ENCODE data around the gene TTLL9. TPM values are rescaled to one million over a fixed set of nuclear protein-coding genes. Genes with fewer than 3 reads are reported as not detected.

The TTLL9 gene
- total RNA-seq, 2 experiments from 2014 or later = not detected

- H3K4me3 Mint-ChIP-seq = no peak overlapping the region
These were observed 77.6 kb downstream of the TTLL9 start for GRCh38 chr20:31948008-31948407.

GRCh38 chr20:31949877-31950646 lies 79.6 kb downstream of the TTLL9 start:
- Mint-ChIP-seq H3K4me1 (ENCODE audit: low read depth) (peaks cover 25% of the 10 kb centered on the region), H3K27me3 (no peaks in the 10 kb centered on the region), H3K27ac (peak overlapping the region; percentile 51), H3K36me3 (ENCODE audit: low read depth) (peaks cover 48% of the 10 kb centered on the region), H3K4me3 (peak overlapping the region; percentile 91), H3K9me3 (peaks cover 3% of the 10 kb centered on the region)
- intact Hi-C loops (cut with micrococcal nuclease) = no loop called here
- ChIA-PET CTCF (interaction anchor here (0.7 to 6.6 kb wide), 9 partner anchors 70 to 337 kb away, joined by 3 to 106 read pairs (median 5); no protein-coding TSS in a partner anchor), POLR2A (interaction anchor here (0.8 to 2.6 kb wide), 3 partner anchors 17 to 71 kb away, joined by 3 to 10 read pairs (median 3); no protein-coding TSS in a partner anchor)
- no peak for DNase-seq
- no peak for TF ChIP-seq CTCF (IDR thresholded peaks at IDR 0.05)
- no peak for ATAC-seq

More at GRCh38 chr20:31948008-31948407, 77.6 kb downstream of the TTLL9 start:
- H3K9me3 Mint-ChIP-seq = peaks cover 3% of the 10 kb centered on the region
- TF ChIP-seq CTCF (IDR thresholded peaks at IDR 0.05) = no peak
- ChIA-PET POLR2A (interaction anchor here (0.7 kb wide), 1 partner anchor 60 kb away, joined by 3 read pairs; no protein-coding TSS in a partner anchor), CTCF (interaction anchor here (1.0 to 1.6 kb wide), 3 partner anchors 23 to 125 kb away, joined by 3 to 4 read pairs (median 3); no protein-coding TSS in a partner anchor)
- intact Hi-C loops (cut with micrococcal nuclease) = no loop called here
- peak; percentile 50 for DNase-seq
- H3K4me1 Mint-ChIP-seq (ENCODE audit: low read depth) = peaks cover 25% of the 10 kb centered on the region
- no peak overlapping the region for H3K27ac Mint-ChIP-seq
- peaks cover 52% of the 10 kb centered on the region for H3K36me3 Mint-ChIP-seq (ENCODE audit: low read depth)
- ATAC-seq = no peak
- H3K27me3 Mint-ChIP-seq = no peaks in the 10 kb centered on the region

DNA sequence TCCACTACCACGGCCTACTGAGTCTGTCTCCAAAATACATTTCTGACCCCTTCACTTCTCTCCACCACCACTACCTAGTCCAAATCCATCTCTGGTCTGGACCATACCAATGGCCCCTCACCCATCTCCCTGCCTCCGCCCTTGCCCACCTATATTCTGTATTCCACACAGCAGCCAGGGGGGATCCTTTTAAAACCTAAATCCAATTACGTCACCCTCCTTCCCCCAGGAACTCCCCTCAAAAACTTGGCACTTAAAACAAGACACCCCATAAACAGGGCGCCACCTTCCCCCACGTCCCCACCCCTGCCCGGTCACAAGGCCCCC lies 80.7 kb downstream of the TTLL9 start:
- ATAC-seq (no peak), DNase-seq (no peak)
- H3K4me1 Mint-ChIP-seq (ENCODE audit: low read depth) = peaks cover 25% of the 10 kb centered on the region
- peaks cover 43% of the 10 kb centered on the region for H3K36me3 Mint-ChIP-seq (ENCODE audit: low read depth)
- H3K9me3 Mint-ChIP-seq = peaks cover 3% of the 10 kb centered on the region
- H3K27me3 Mint-ChIP-seq = peaks cover 2% of the 10 kb centered on the region
- no peak for TF ChIP-seq CTCF (IDR thresholded peaks at IDR 0.05)
- CTCF ChIA-PET = interaction anchor here (0.7 to 6.6 kb wide), 26 partner anchors 9 to 141 kb away, joined by 3 to 106 read pairs (median 5); partner anchors contain the start of gene XKR7
- POLR2A ChIA-PET = interaction anchor here (0.7 to 2.6 kb wide), 9 partner anchors 11 to 135 kb away, joined by 3 to 10 read pairs (median 3); no protein-coding TSS in a partner anchor
- peak overlapping the region; percentile 91 for H3K27ac Mint-ChIP-seq
- peak overlapping the region; percentile 91 for H3K4me3 Mint-ChIP-seq
- intact Hi-C loops (cut with micrococcal nuclease) = no loop called here

- peak within 1 kb of the TSS; percentile 91 for H3K4me3 Mint-ChIP-seq
- peak; percentile 98 for DNase-seq
- peak; percentile 99 for ATAC-seq
- H3K27me3 Mint-ChIP-seq = peaks cover 6% of the 10 kb centered on the region
- TF ChIP-seq CTCF (IDR thresholded peaks at IDR 0.05) = peak; percentile 93
- CTCF ChIA-PET = interaction anchor here (0.6 to 6.6 kb wide), 36 partner anchors 8 to 474 kb away, joined by 3 to 106 read pairs (median 4); partner anchors contain the start of gene XKR7
- intact Hi-C loops (cut with micrococcal nuclease) = loop anchor here (1.0 kb wide), 1 partner anchor 99 kb away; no protein-coding TSS in a partner anchor
- H3K36me3 Mint-ChIP-seq (ENCODE audit: low read depth) = peaks cover 37% of the 10 kb centered on the region
- H3K4me1 Mint-ChIP-seq (ENCODE audit: low read depth) = peaks cover 25% of the 10 kb centered on the region
- H3K9me3 Mint-ChIP-seq = peaks cover 3% of the 10 kb centered on the region
- POLR2A ChIA-PET = interaction anchor here (0.7 to 2.6 kb wide), 9 partner anchors 12 to 135 kb away, joined by 3 to 10 read pairs (median 3); no protein-coding TSS in a partner anchor
- H3K27ac Mint-ChIP-seq = peak within 1 kb of the TSS; percentile 91
These were observed 81.4 kb downstream of the TTLL9 start, which contains the start of gene PDRG1 for GRCh38 chr20:31951530-31952453. PDRG1 (minus strand) TSS chr20:31952046; CDS start chr20:31951961, 85 bp downstream.
